ENCODE data around the gene USP3. TPM values are rescaled to one million over a fixed set of nuclear protein-coding genes. Genes with fewer than 3 reads are reported as not detected.
A peak's percentile ranks its signal among the peaks of the same experiment; 100 is the strongest.

USP3 gene
- total RNA-seq, 1 donor from 2014 or later = 39.5 TPM

DNA sequence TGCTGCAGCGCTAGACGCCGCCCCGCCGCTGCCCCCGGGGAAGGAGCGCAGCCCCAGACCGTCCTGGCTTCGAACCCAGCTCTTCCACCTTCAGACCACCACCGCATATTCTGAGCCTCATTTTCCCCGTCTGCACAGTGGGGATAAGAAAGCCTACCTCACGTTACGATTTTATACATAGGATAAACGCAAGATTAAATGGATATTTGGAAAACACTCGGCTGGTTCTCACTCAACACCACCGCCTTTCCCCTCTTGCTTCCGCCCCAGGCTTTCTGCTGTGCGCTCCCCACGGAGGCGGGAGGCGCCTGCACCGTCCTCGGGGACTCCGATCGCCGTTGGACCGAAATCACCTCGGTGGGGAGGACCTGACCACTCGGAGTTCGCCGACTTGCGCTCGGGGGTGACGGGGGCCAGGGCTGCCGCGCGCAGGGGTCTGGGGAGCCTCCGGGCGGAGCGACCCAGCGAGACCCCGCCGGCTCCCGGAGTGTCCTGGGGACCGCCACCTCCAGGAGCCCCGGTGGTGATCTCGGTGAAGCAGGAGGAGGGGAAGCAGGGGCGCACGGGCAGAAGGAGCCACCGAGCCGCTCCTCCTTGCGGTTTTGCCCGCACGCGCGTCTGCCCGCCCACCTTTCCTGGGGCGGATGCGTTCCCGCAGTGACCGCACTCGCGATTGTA, 96.8 kb downstream of the USP3 start:
- Histone ChIP-seq H3K4me3 (peak overlapping the region; percentile 80 to 89), H3K36me3 (no peaks in the 10 kb centered on the region), H3K27me3 (no peaks in the 10 kb centered on the region), H3K9me3 (no peaks in the 10 kb centered on the region), H3K27ac (peak overlapping the region; percentile 77), H3K4me1 (peaks cover 64% of the 10 kb centered on the region)
- DNase-seq (ENCODE audit: extremely low spot score in 2 of 2) = no peak
- intact Hi-C loops (cut with DNase I) = loop anchor here (10.0 kb wide), 1 partner anchor 116 kb away; no protein-coding TSS in a partner anchor
- no peak for TF ChIP-seq POLR2A (IDR thresholded peaks at IDR 0.05)
- peak in 1 of 2 donors; percentile 38 for TF ChIP-seq POLR2AphosphoS5 (IDR thresholded peaks at IDR 0.05; ENCODE audit: insufficient read depth in 1 of 2, low read depth in 1 of 2)
- TF ChIP-seq, protein P1, sequence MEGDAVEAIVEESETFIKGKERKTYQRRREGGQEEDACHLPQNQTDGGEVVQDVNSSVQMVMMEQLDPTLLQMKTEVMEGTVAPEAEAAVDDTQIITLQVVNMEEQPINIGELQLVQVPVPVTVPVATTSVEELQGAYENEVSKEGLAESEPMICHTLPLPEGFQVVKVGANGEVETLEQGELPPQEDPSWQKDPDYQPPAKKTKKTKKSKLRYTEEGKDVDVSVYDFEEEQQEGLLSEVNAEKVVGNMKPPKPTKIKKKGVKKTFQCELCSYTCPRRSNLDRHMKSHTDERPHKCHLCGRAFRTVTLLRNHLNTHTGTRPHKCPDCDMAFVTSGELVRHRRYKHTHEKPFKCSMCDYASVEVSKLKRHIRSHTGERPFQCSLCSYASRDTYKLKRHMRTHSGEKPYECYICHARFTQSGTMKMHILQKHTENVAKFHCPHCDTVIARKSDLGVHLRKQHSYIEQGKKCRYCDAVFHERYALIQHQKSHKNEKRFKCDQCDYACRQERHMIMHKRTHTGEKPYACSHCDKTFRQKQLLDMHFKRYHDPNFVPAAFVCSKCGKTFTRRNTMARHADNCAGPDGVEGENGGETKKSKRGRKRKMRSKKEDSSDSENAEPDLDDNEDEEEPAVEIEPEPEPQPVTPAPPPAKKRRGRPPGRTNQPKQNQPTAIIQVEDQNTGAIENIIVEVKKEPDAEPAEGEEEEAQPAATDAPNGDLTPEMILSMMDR (IDR thresholded peaks at IDR 0.05) = peak in 1 of 3 experiments; percentile 4

DNA sequence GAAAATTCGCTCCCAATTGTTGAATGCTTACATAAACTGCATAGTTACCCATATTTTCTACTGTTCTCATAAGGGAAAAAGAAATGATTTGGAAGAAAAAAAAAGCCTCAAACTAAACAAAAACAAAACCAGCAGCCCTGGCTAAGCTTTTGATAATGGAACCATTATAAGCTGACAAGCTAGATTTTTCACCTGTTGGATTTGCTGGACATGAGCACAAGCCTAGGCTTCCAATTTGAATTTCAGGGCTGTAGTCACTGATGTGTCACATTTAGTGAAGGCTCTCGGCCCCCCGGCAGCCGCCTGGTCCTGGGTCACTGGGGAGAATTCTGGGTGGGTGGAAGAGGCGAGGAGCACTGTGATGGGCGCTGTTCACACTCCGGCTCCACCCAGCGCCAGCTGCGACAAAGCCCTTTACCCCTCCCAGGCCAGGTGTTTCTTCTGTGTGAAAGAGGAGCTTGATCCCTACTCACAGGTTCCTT, 97.4 kb downstream of the USP3 start:
- Histone ChIP-seq H3K36me3 (no peaks in the 10 kb centered on the region), H3K27me3 (no peaks in the 10 kb centered on the region), H3K9me3 (no peaks in the 10 kb centered on the region), H3K4me1 (peaks cover 59% of the 10 kb centered on the region), H3K27ac (peak overlapping the region; percentile 77), H3K4me3 (peak overlapping the region; percentile 80 to 89)
- TF ChIP-seq POLR2AphosphoS5 (IDR thresholded peaks at IDR 0.05; ENCODE audit: insufficient read depth in 1 of 2, low read depth in 1 of 2) (no peak), POLR2A (IDR thresholded peaks at IDR 0.05) (no peak)
- intact Hi-C loops (cut with DNase I) = loop anchor here (10.0 kb wide), 1 partner anchor 117 kb away; no protein-coding TSS in a partner anchor
- no peak for DNase-seq (ENCODE audit: extremely low spot score in 2 of 2)

DNA sequence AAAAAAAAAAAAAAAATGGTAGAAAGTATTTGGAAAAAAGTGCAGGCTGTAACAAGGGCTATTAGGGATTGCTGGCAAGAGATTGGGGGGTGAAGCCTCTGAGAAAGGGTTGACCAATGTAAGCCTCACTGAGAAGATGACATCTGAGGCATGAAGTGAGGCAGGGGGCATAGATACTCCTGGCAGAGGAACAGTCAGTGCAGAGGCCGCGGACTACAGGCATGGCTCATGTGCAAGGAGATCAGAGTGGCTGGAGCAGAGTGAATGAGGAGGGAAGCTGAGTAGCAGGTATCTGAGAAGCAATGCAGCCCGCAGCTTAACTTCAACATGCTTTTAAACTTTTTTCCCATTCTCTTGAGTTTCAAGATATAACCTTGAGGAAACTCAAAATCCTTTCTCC, 98.2 kb downstream of the USP3 start:
- Histone ChIP-seq H3K4me3 (no peak overlapping the region), H3K4me1 (peaks cover 51% of the 10 kb centered on the region), H3K36me3 (peaks cover 0 to 2% of the 10 kb centered on the region in 2 donors), H3K27ac (no peak overlapping the region), H3K27me3 (no peaks in the 10 kb centered on the region), H3K9me3 (no peaks in the 10 kb centered on the region)
- intact Hi-C loops (cut with DNase I) = loop anchor here (10.0 kb wide), 1 partner anchor 118 kb away; no protein-coding TSS in a partner anchor
- DNase-seq (ENCODE audit: extremely low spot score in 2 of 2) = no peak
- no peak for TF ChIP-seq POLR2AphosphoS5 (IDR thresholded peaks at IDR 0.05; ENCODE audit: insufficient read depth in 1 of 2, low read depth in 1 of 2)
- TF ChIP-seq, protein P1 (IDR thresholded peaks at IDR 0.05) = no peak
- TF ChIP-seq POLR2A (IDR thresholded peaks at IDR 0.05) = no peak

DNA sequence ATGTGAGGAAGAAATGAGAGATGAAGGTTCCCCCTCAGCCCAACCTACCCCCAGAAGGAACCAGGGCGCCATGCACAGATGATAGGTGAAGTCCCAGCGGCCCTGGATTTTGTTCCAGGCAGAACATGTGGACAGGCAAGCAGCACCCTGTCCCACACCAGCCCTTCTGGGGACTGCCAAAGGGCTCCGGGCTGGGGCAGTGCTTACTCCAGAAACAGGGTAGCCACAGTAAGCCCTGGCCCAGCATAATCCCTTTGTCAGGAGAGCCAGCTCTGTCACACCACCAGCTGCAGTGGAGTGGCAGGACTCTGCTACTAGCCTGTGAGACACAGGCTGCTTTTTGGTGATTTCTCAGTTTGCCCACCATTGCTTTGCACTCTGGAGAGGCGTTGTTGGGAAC, 99.1 kb downstream of the USP3 start:
- no peak for DNase-seq (ENCODE audit: extremely low spot score in 2 of 2)
- Histone ChIP-seq H3K9me3 (no peaks in the 10 kb centered on the region), H3K27ac (no peak overlapping the region), H3K4me3 (no peak overlapping the region), H3K36me3 (peaks cover 0 to 11% of the 10 kb centered on the region in 2 donors), H3K27me3 (no peaks in the 10 kb centered on the region), H3K4me1 (peaks cover 41% of the 10 kb centered on the region)
- intact Hi-C loops (cut with DNase I) = loop anchor here (10.0 kb wide), 1 partner anchor 119 kb away; no protein-coding TSS in a partner anchor
- TF ChIP-seq, protein P1 (IDR thresholded peaks at IDR 0.05) = no peak
- no peak for TF ChIP-seq POLR2AphosphoS5 (IDR thresholded peaks at IDR 0.05; ENCODE audit: insufficient read depth in 1 of 2, low read depth in 1 of 2)
- TF ChIP-seq POLR2A (IDR thresholded peaks at IDR 0.05) = no peak

DNA sequence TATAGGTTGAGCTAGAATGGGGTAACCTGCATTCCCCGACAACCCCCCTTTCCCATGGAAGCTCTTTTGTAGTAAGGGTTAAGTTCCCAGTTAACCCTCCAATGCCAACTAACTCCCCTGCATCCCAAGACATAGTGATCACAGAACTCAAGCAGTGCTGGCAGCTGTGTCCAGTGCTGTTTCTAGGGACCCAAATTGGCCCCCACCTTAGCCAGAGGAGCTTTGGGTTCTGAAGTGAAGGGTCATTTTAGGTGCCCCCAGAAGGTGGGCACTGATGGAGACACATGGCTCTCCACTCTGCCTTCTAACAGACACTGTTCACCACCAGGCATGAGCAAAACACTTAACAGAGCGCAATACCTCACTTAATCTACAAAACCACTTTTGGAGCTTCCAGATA, 99.9 kb downstream of the USP3 start:
- H3K27me3 ChIP-seq = no peaks in the 10 kb centered on the region
- peaks cover 34% of the 10 kb centered on the region for H3K4me1 ChIP-seq
- no peak overlapping the region for H3K4me3 ChIP-seq
- DNase-seq (ENCODE audit: extremely low spot score in 2 of 2) = no peak
- no peaks in the 10 kb centered on the region for H3K9me3 ChIP-seq
- TF ChIP-seq POLR2AphosphoS5 (IDR thresholded peaks at IDR 0.05; ENCODE audit: insufficient read depth in 1 of 2, low read depth in 1 of 2) (no peak), POLR2A (IDR thresholded peaks at IDR 0.05) (no peak)
- TF ChIP-seq, protein P1 (IDR thresholded peaks at IDR 0.05) = no peak
- H3K36me3 ChIP-seq = peaks cover 0 to 19% of the 10 kb centered on the region in 2 donors
- intact Hi-C loops (cut with DNase I) = loop anchor here (10.0 kb wide), 1 partner anchor 119 kb away; no protein-coding TSS in a partner anchor
- H3K27ac ChIP-seq = no peak overlapping the region
